HEK293 (cell line): ENCODE results near the gene SCN10A.

ENCODE experiments used
- EGR2 ChIP-seq: fragments of 450-650 bp; formaldehyde crosslinking; IDR thresholded peaks from 2 replicates; pipeline ENCODE4 v1.5.1; 2016; ENCODE audit warnings: low read depth, missing biosample characterization, missing genetic modification characterization
- KLF8 ChIP-seq: fragments of 450-650 bp; formaldehyde crosslinking; IDR thresholded peaks from 2 replicates; pipeline ENCODE4 v1.5.1; 2016; ENCODE audit warnings: missing biosample characterization, missing genetic modification characterization
- REPIN1 ChIP-seq: fragments of 450-650 bp; formaldehyde crosslinking; IDR thresholded peaks from 2 replicates; pipeline ENCODE4 v1.5.1; 2017; ENCODE audit warnings: missing biosample characterization, missing genetic modification characterization, low read depth
- TRIM28 ChIP-seq: IDR thresholded peaks from 2 replicates; pipeline ENCODE4 v1.6.1; 2011; ENCODE audit warnings: low read length, control low read depth, borderline replicate concordance
- ZBTB26 ChIP-seq: fragments of 450-650 bp; formaldehyde crosslinking; optimal IDR thresholded peaks from 2 replicates; pipeline ENCODE3; 2016; ENCODE audit warnings: missing biosample characterization, mild to moderate bottlenecking, missing genetic modification characterization
- ZBTB49 ChIP-seq: fragments of 450-650 bp; formaldehyde crosslinking; IDR thresholded peaks from 2 replicates; pipeline ENCODE4 v1.5.1; 2016; ENCODE audit warnings: missing biosample characterization, missing genetic modification characterization, low read depth
- ZFHX2 ChIP-seq: fragments of 450-650 bp; formaldehyde crosslinking; conservative IDR thresholded peaks from 2 replicates; pipeline ENCODE4 v1.5.1; 2016; ENCODE audit warnings: missing biosample characterization, missing genetic modification characterization
- ZNF132 ChIP-seq: fragments of 450-650 bp; formaldehyde crosslinking; IDR thresholded peaks from 2 replicates; pipeline ENCODE4 v1.5.1; 2017; ENCODE audit warnings: missing biosample characterization, missing genetic modification characterization, borderline replicate concordance
- ZNF133 ChIP-seq: fragments of 450-650 bp; formaldehyde crosslinking; IDR thresholded peaks from 2 replicates; pipeline ENCODE4 v1.5.1; 2016; ENCODE audit warnings: missing biosample characterization, missing genetic modification characterization
- ZNF280C ChIP-seq: fragments of 450-650 bp; formaldehyde crosslinking; IDR thresholded peaks from 2 replicates; pipeline ENCODE4 v1.5.1; 2016; ENCODE audit warnings: missing biosample characterization, missing genetic modification characterization
- ZNF350 ChIP-seq: fragments of 450-650 bp; formaldehyde crosslinking; IDR thresholded peaks from 2 replicates; pipeline ENCODE4 v1.5.0; 2017; ENCODE audit warnings: missing biosample characterization, mild to moderate bottlenecking, missing genetic modification characterization
- ZNF362 ChIP-seq: fragments of 450-650 bp; formaldehyde crosslinking; IDR thresholded peaks from 2 replicates; pipeline ENCODE4 v1.5.1; 2016; ENCODE audit warnings: missing biosample characterization, missing genetic modification characterization
- ZNF394 ChIP-seq: fragments of 450-650 bp; formaldehyde crosslinking; IDR thresholded peaks from 2 replicates; pipeline ENCODE4 v1.5.1; 2016; ENCODE audit warnings: missing biosample characterization, missing genetic modification characterization, mild to moderate bottlenecking, moderate library complexity, borderline replicate concordance
- ZNF423 ChIP-seq: fragments of 450-650 bp; formaldehyde crosslinking; IDR thresholded peaks from 2 replicates; pipeline ENCODE4 v1.5.1; 2016; ENCODE audit warnings: missing biosample characterization, missing genetic modification characterization
- ZNF488 ChIP-seq: fragments of 450-650 bp; formaldehyde crosslinking; IDR thresholded peaks from 2 replicates; pipeline ENCODE4 v1.5.1; 2016; ENCODE audit warnings: missing biosample characterization, missing genetic modification characterization
- ZNF513 ChIP-seq: fragments of 450-650 bp; IDR thresholded peaks from 2 replicates; pipeline ENCODE4 v1.5.1; 2018; ENCODE audit warnings: missing biosample characterization, missing genetic modification characterization
- ZNF514 ChIP-seq: fragments of 450-650 bp; formaldehyde crosslinking; IDR thresholded peaks from 2 replicates; pipeline ENCODE4 v1.5.1; 2016; ENCODE audit warnings: missing biosample characterization, missing genetic modification characterization
- ZNF518A ChIP-seq: fragments of 450-650 bp; formaldehyde crosslinking; conservative IDR thresholded peaks from 2 replicates; pipeline ENCODE4 v1.5.1; 2016; ENCODE audit warnings: low read depth, missing biosample characterization, missing genetic modification characterization
- ZNF548 ChIP-seq: fragments of 450-650 bp; formaldehyde crosslinking; IDR thresholded peaks from 2 replicates; pipeline ENCODE4 v1.5.1; 2016; ENCODE audit warnings: missing biosample characterization, missing genetic modification characterization
- ZNF626 ChIP-seq: fragments of 450-650 bp; sonication (Bioruptor Pico); formaldehyde crosslinking; IDR thresholded peaks from 2 replicates; pipeline ENCODE4 v1.5.1; 2018; ENCODE audit warnings: missing biosample characterization, missing genetic modification characterization, inconsistent platforms
- ZNF664 ChIP-seq: fragments of 450-650 bp; formaldehyde crosslinking; IDR thresholded peaks from 2 replicates; pipeline ENCODE4 v1.5.1; 2016; ENCODE audit warnings: missing biosample characterization, missing genetic modification characterization
- ZNF76 ChIP-seq: fragments of 450-650 bp; formaldehyde crosslinking; IDR thresholded peaks from 2 replicates; pipeline ENCODE4; 2016; ENCODE audit warnings: low read depth, missing biosample characterization, missing genetic modification characterization, borderline replicate concordance
- ZNF777 ChIP-seq: fragments of 450-650 bp; formaldehyde crosslinking; IDR thresholded peaks from 2 replicates; pipeline ENCODE4 v1.5.1; 2017; ENCODE audit warnings: missing biosample characterization, missing genetic modification characterization, borderline replicate concordance
- ZNF792 ChIP-seq: fragments of 450-650 bp; formaldehyde crosslinking; IDR thresholded peaks from 2 replicates; pipeline ENCODE4 v1.5.1; 2016; ENCODE audit warnings: missing biosample characterization, missing genetic modification characterization

Gene SCN10A

GRCh38 chr3:38650248-38650951, 165.6 kb downstream of the SCN10A start (continued):
- TF ChIP-seq ZNF513 (no peak), ZBTB26 (tag by site-specific recombination) (no peak), ZNF777 (no peak), ZNF518A (tag by site-specific recombination) (no peak), ZNF664 (tag by site-specific recombination) (no peak), ZNF394 (tag by site-specific recombination) (no peak), ZNF350 (no peak), ZNF132 (tag by site-specific recombination) (no peak), ZNF362 (tag by site-specific recombination) (no peak), ZNF76 (tag by site-specific recombination) (no peak), ZFHX2 (tag by site-specific recombination) (peak; percentile 3), REPIN1 (tag by site-specific recombination) (no peak), ZBTB49 (tag by site-specific recombination) (no peak), ZNF626 (tag by site-specific recombination) (no peak), ZNF792 (tag by site-specific recombination) (no peak), ZNF423 (tag by site-specific recombination) (no peak), EGR2 (tag by site-specific recombination) (peak; percentile 53; the same call in 1 of the 2 replicates), ZNF548 (tag by site-specific recombination) (no peak), ZNF280C (no peak), ZNF133 (tag by site-specific recombination) (0 out of 2 replicates have a peak, but pooled peaks have one; percentile 4), ZNF514 (no peak), ZNF488 (no peak), TRIM28 (no peak), KLF8 (tag by site-specific recombination) (peak; percentile 16; the same call in 1 of the 2 replicates)
